Hypothalamus (tissue), 51 donors: ENCODE measurements around the gene FAM227B.
A peak's percentile ranks its signal among the peaks of the same experiment; 100 is the strongest.
"Not testable (repeated sequence)": the region's sequence is repeated elsewhere in the genome, so short reads cannot be mapped to it uniquely, and the experiment has no call there.

ENCODE experiments used
- DNase-seq, 51 donors: peaks; one replicate each; lab custom pipeline; 2025; lab: John Stamatoyannopoulos, UW

FAM227B gene

GRCh38 chr15:49620658-49621368 lies at the start of gene FAM227B, which contains the start of gene DTWD1:
FAM227B (minus strand) TSS chr15:49620818; CDS start chr15:49615171, 5,647 bp downstream.
DTWD1 (plus strand) TSS chr15:49621048; CDS start chr15:49625168, 4,120 bp downstream.
- peak; percentile 48 to 99 (median 92) for DNase-seq

GRCh38 chr15:49669288-49669687 lies 48.7 kb upstream of the FAM227B start:
- no peak for DNase-seq

- DNase-seq = not testable (repeated sequence)
Observed at GRCh38 chr15:49666486-49666885, 45.9 kb upstream of the FAM227B start.

- DNase-seq = no peak
Observed at GRCh38 chr15:49664716-49665115, 44.1 kb upstream of the FAM227B start.

GRCh38 chr15:49656734-49657133 lies 36.1 kb upstream of the FAM227B start:
- DNase-seq = no peak

- no peak for DNase-seq
Observed at GRCh38 chr15:49652922-49653321, 32.3 kb upstream of the FAM227B start.

GRCh38 chr15:49650676-49651075 lies 30.1 kb upstream of the FAM227B start:
- DNase-seq = no peak

GRCh38 chr15:49649987-49650386 lies 29.4 kb upstream of the FAM227B start:
- no peak for DNase-seq

GRCh38 chr15:49646891-49647290 lies 26.3 kb upstream of the FAM227B start:
- DNase-seq = no peak

- DNase-seq = peak in 2 of 51 donors; percentile 0 to 22
Observed at GRCh38 chr15:49645941-49646340, 25.3 kb upstream of the FAM227B start.

- DNase-seq = no peak
Observed at GRCh38 chr15:49645277-49645676, 24.7 kb upstream of the FAM227B start.

GRCh38 chr15:49644364-49644794 lies 23.8 kb upstream of the FAM227B start:
- DNase-seq = no peak

GRCh38 chr15:49637857-49638256 lies 17.2 kb upstream of the FAM227B start:
- DNase-seq = no peak

GRCh38 chr15:49628379-49628778 lies 7.8 kb upstream of the FAM227B start:
- no peak for DNase-seq

- DNase-seq = no peak
Observed at GRCh38 chr15:49627407-49627877, 6.8 kb upstream of the FAM227B start.

GRCh38 chr15:49625460-49626036 lies 4.9 kb upstream of the FAM227B start:
- no peak for DNase-seq

GRCh38 chr15:49624056-49624455 lies 3.4 kb upstream of the FAM227B start:
- no peak for DNase-seq

- DNase-seq = no peak
Observed at GRCh38 chr15:49622561-49622960, 1.9 kb upstream of the FAM227B start.

GRCh38 chr15:49621887-49622286 lies 1.3 kb upstream of the FAM227B start:
- DNase-seq = no peak

- peak in 1 of 51 donors; percentile 38 for DNase-seq
Observed at GRCh38 chr15:49621401-49621811, 788 bp upstream of the FAM227B start.

- DNase-seq = no peak
Observed at GRCh38 chr15:49620199-49620598, 419 bp downstream of the FAM227B start.

- no peak for DNase-seq
Observed at GRCh38 chr15:49619226-49619625, 1.4 kb downstream of the FAM227B start.
